Spleen (tissue), 11 donors: ENCODE data around the gene OPN3. TPM values are rescaled to one million over a fixed set of nuclear protein-coding genes. Genes with fewer than 3 reads are reported as not detected.

Source experiments
- DNase-seq: peaks from one replicate; pipeline ENCODE4 v3.0.0-alpha.2; 2020
- H3K27ac ChIP-seq, 8 donors: fragments of 200-600 bp; sonication (generic) in 7 of 8; 1 replicate in 4 of 8; 2 replicates in 4 of 8; pipeline versions ENCODE4 v1.5.0 to v1.8.0; 2016 to 2021; ENCODE audit warnings: inconsistent platforms in 4 of 8, mild to moderate bottlenecking in 4 of 8, moderate library complexity in 1 of 8
- H3K27me3 ChIP-seq, 7 donors: fragments of 200-600 bp; sonication (generic) in 6 of 7; replicated peaks in 1 of 7; 1 replicate in 4 of 7; 2 replicates in 3 of 7; pipeline versions ENCODE4 v1.5.0 to v1.8.0; 2016 to 2021; ENCODE audit warnings: inconsistent platforms in 3 of 7, mild to moderate bottlenecking in 1 of 7
- H3K36me3 ChIP-seq, 6 donors: fragments of 200-600 bp; sonication (generic) in 5 of 6; 1 replicate in 4 of 6; 2 replicates in 2 of 6; pipeline versions ENCODE4 v1.5.0 to v1.8.0; 2016 to 2021; ENCODE audit warnings: inconsistent platforms in 2 of 6
- H3K4me1 ChIP-seq, 6 donors: fragments of 200-600 bp; sonication (generic) in 5 of 6; 1 replicate in 3 of 6; 2 replicates in 3 of 6; pipeline versions ENCODE4 v1.5.0 to v1.8.0; 2016 to 2021; ENCODE audit warnings: inconsistent platforms in 3 of 6
- H3K4me3 ChIP-seq, 8 donors: fragments of 200-600 bp; sonication (generic) in 7 of 8; 1 replicate in 4 of 8; 2 replicates in 4 of 8; pipeline versions ENCODE4 v1.5.0 to v1.8.0; 2016 to 2021; ENCODE audit warnings: inconsistent platforms in 4 of 8, mild to moderate bottlenecking in 4 of 8, moderate library complexity in 2 of 8
- H3K9me3 ChIP-seq, 8 donors: fragments of 200-600 bp; sonication (generic) in 7 of 8; 1 replicate in 4 of 8; 2 replicates in 4 of 8; pipeline versions ENCODE4 v1.5.0 to v1.8.0; 2016 to 2021; ENCODE audit warnings: inconsistent platforms in 4 of 8
- CTCF ChIP-seq, 11 experiments: fragments of 200-600 bp in 7 of 11; fragments of 450-650 bp in 4 of 11; sonication (generic) in 4 of 11; IDR thresholded peaks in 8 of 11; conservative IDR thresholded peaks in 3 of 11; 1 replicate in 7 of 11; 2 replicates in 4 of 11; pipeline versions ENCODE4 v1.4.0 to v1.8.0; 2016 to 2021; ENCODE audit warnings: antibody characterized with exemption in 11 of 11, inconsistent platforms in 4 of 11, mild to moderate bottlenecking in 1 of 11
- POLR2A ChIP-seq, 3 donors: fragments of 450-650 bp; IDR thresholded peaks; one replicate each; pipeline ENCODE4 v1.5.1; 2017; ENCODE audit warnings: antibody characterized with exemption in 3 of 3, mild to moderate bottlenecking in 1 of 3
- POLR2AphosphoS5 ChIP-seq, 3 donors: sonication (generic); formaldehyde crosslinking; IDR thresholded peaks; one replicate each; pipeline ENCODE4 v1.5.1; 2017; ENCODE audit warnings: antibody characterized with exemption in 3 of 3
- WGBS, 5 donors: extraction: QIAGEN DNeasy Blood & Tissue Kit in 3 of 5; methylation state at CpG; one replicate each; pipeline versions ENCODE4 v1.1.5 to v1.1.7; 2013 to 2018; 5-methylcytosine and 5-hydroxymethylcytosine counted together
- intact Hi-C: fragments of 100-400 bp; cut with DNase I; formaldehyde crosslinking; loops from one replicate; pipeline ENCODE4 v1.15.0; 2023; ENCODE audit warnings: low total_unique reads
- polyA plus RNA-seq, 3 donors: library from polyadenylated mRNA; stranded (reverse); fragments of 200-250 nt; gene quantifications; one replicate each; pipeline ENCODE4 v1.2.1, GENCODE V29; 2013
- total RNA-seq, 7 donors: library from RNA; depleted of rRNA in 3 of 7; stranded (reverse); fragments of >200 nt in 3 of 7; fragmentation: NEBNext Ultra II Directional in 4 of 7; extraction: Animal tissue kit (Norgen Biotek cat#: 25700) in 4 of 7; gene quantifications; one replicate each; pipeline versions ENCODE4 v1.1.0 to v1.2.1, GENCODE V29; 2016 to 2021
- donor health status: healthy with polysubstance abuse.
- donor health status: DM: no; HTN: no; CAD: no; lungs with moderate emphysema.
- donor health status: DM: no; HTN: no; CAD: no.
- donor health status: Bipolar disorder and iron deficiency.
- donor health status: healthy.
- donor health status: DM: no; HTN: no; CAD: no.
- donor health status: DM: yes; HTN: yes; CAD: no.

Gene OPN3
- total and polyA plus RNA-seq, 10 donors: 15.1 to 39.4 (median 24.6) TPM

DNA sequence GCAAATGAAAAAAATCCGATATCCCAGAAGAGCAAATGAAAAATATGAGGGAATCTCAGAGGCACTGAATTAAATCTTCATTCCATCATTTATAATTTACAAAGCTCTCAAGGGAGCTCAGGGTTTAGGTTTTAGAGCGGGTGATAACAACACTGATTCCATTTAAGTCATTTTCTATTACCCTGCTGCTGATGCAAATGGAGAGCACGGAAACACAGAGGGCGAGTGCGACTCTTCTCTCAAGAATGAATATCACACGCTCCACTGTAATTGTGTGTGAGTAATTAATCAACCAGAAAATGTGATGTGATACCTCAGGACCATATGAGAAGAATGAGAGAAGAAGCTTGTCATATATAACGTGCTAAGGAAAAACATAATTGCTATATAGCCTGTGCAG is 22.7 kb downstream of the OPN3 start:
- Histone ChIP-seq H3K36me3 (no peaks in the 10 kb centered on the region), H3K27me3 (no peaks in the 10 kb centered on the region), H3K9me3 (no peaks in the 10 kb centered on the region), H3K4me3 (no peak overlapping the region), H3K27ac (no peak overlapping the region), H3K4me1 (peaks cover 0 to 2% (median 0%) of the 10 kb centered on the region in 6 donors)
- DNase-seq: no peak
- intact Hi-C loops: no loop called here
- no peak for TF ChIP-seq POLR2A (IDR thresholded peaks at IDR 0.05)
- no peak for TF ChIP-seq CTCF (IDR thresholded peaks at IDR 0.05 in 8 of 11, conservative IDR thresholded peaks at IDR 0.05 in 3 of 11)
- no peak for TF ChIP-seq POLR2AphosphoS5 (IDR thresholded peaks at IDR 0.05)
- 84 to 97% (median 93%) methylated on average over 7 of the region's 7 CpGs for WGBS, 5 donors

- Histone ChIP-seq H3K27me3 (no peaks in the 10 kb centered on the region), H3K27ac (no peak overlapping the region), H3K9me3 (no peaks in the 10 kb centered on the region), H3K4me1 (peaks cover 0 to 21% (median 6%) of the 10 kb centered on the region in 6 donors), H3K4me3 (no peak overlapping the region), H3K36me3 (no peaks in the 10 kb centered on the region)
- WGBS, 5 donors: 89 to 94% (median 92%) methylated on average over 8 of the region's 8 CpGs
- no peak for DNase-seq
- TF ChIP-seq POLR2A (IDR thresholded peaks at IDR 0.05): no peak
- no peak for TF ChIP-seq POLR2AphosphoS5 (IDR thresholded peaks at IDR 0.05)
- no peak for TF ChIP-seq CTCF (IDR thresholded peaks at IDR 0.05 in 8 of 11, conservative IDR thresholded peaks at IDR 0.05 in 3 of 11)
- intact Hi-C loops: no loop called here
Observed at GRCh38 chr1:241615043-241615974, 24.9 kb downstream of the OPN3 start.

DNA sequence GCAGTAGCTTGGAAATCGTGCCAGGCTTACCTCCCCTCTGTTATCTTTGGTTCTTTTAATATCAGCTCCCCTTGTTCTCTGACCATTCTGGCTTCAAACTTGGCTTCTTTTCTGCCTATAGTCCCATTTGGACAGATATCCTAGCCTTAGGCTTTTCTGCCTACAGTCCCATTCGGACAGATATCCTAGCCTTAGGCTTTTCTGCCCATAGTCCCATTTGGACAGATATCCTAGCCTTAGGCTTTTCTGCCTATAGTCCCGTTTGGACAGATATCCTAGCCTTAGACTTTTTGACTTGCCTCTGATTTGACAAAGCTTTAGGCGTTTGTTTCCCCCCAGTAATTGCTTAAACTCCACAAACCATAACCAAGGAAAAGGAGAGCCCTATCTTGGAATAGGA is 25.6 kb downstream of the OPN3 start:
- no peak overlapping the region for H3K27ac ChIP-seq
- H3K4me3 ChIP-seq: no peak overlapping the region
- 75 to 82% (median 79%) methylated on average over 4 of the region's 4 CpGs for WGBS, 5 donors
- no peak for DNase-seq
- no peaks in the 10 kb centered on the region for H3K9me3 ChIP-seq
- intact Hi-C loops: loop anchor here (5.0 kb wide), 1 partner anchor 403 kb away; no protein-coding TSS in a partner anchor
- H3K4me1 ChIP-seq: peaks cover 0 to 21% (median 6%) of the 10 kb centered on the region in 6 donors
- H3K36me3 ChIP-seq: no peaks in the 10 kb centered on the region
- TF ChIP-seq CTCF (IDR thresholded peaks at IDR 0.05 in 8 of 11, conservative IDR thresholded peaks at IDR 0.05 in 3 of 11) (no peak), POLR2AphosphoS5 (IDR thresholded peaks at IDR 0.05) (no peak), POLR2A (IDR thresholded peaks at IDR 0.05) (no peak)
- no peaks in the 10 kb centered on the region for H3K27me3 ChIP-seq

GRCh38 chr1:241614144-241614543 is 26.0 kb downstream of the OPN3 start:
- no peaks in the 10 kb centered on the region for H3K36me3 ChIP-seq
- no peaks in the 10 kb centered on the region for H3K9me3 ChIP-seq
- intact Hi-C loops: loop anchor here (5.0 kb wide), 1 partner anchor 403 kb away; no protein-coding TSS in a partner anchor
- peaks cover 0 to 21% (median 6%) of the 10 kb centered on the region in 6 donors for H3K4me1 ChIP-seq
- H3K4me3 ChIP-seq: no peak overlapping the region
- TF ChIP-seq POLR2AphosphoS5 (IDR thresholded peaks at IDR 0.05): no peak
- TF ChIP-seq POLR2A (IDR thresholded peaks at IDR 0.05): no peak
- TF ChIP-seq CTCF (IDR thresholded peaks at IDR 0.05 in 8 of 11, conservative IDR thresholded peaks at IDR 0.05 in 3 of 11): no peak
- no peak for DNase-seq
- H3K27ac ChIP-seq: no peak overlapping the region
- no peaks in the 10 kb centered on the region for H3K27me3 ChIP-seq
- WGBS, 5 donors: 82 to 88% (median 85%) methylated on average over 4 of the region's 4 CpGs
